Keratinocyte (primary cell): Measurements from ENCODE around the gene SIGLEC6.

Experiments used
- CTCF ChIP-seq, 3 experiments: IDR thresholded peaks in 1 of 3; conservative IDR thresholded peaks in 1 of 3; optimal IDR thresholded peaks in 1 of 3; 2 replicates in 2 of 3; 3 replicates in 1 of 3; pipeline versions ENCODE3 to v1.5.1; 2011; ENCODE audit warnings: low read length in 3 of 3, mild to moderate bottlenecking in 3 of 3, moderate library complexity in 2 of 3, control low read depth in 1 of 3, inconsistent platforms in 1 of 3; ENCODE audit not compliant: insufficient read depth in 2 of 3; ENCODE audit errors: extremely low read depth in 1 of 3
- EZH2 ChIP-seq: IDR thresholded peaks from one replicate; pipeline ENCODE4 v1.6.1; 2012; ENCODE audit warnings: inconsistent platforms, mild to moderate bottlenecking, low read length, moderate library complexity

- TF ChIP-seq CTCF (optimal IDR thresholded peaks at IDR 0.05 in 1 of 3, IDR thresholded peaks at IDR 0.05 in 1 of 3, conservative IDR thresholded peaks at IDR 0.05 in 1 of 3; ENCODE audit: extremely low read depth in 1 of 3, insufficient read depth in 2 of 3, low read length in 3 of 3) (no peak), EZH2 (no peak)
Measured at GRCh38 chr19:51491586-51491985, 39.9 kb downstream of the SIGLEC6 start.
